Midbrain (tissue), 1 donor: ENCODE data around the gene CENPN.

Source experiments
- DNase-seq: peaks from one replicate; lab custom pipeline; 2025; lab: John Stamatoyannopoulos, UW

CENPN gene

DNA sequence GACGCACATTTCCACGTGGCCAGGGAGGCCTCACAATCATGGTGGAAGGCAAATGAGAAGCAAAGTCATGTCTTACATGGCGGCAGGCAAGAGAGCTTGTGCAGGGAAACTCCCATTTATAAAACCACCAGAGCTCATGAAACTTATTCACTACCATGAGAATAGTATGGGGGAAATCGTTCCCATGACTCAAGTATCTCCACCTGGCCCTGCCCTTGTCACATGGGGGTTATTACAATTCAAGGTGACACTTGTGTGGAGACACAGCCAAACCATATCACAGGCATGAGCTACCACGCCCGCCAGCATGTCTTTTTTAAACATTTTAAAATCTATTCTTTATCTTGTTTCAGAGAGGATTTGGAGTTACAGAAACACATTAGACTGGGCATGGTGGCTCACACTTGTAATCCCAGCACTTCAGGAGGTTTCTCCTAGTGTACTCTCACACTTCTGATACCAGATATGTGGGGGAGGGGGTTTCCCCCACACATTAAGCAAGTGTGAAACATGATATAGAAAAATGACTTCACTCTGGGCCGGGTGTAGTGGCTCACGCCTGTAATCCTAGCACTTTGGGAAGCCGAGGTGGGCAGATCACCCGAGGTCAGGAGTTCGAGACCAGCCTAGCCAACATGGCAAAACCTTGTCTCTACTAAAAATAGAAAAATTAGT is 23.1 kb downstream of the CENPN start:
- no peak for DNase-seq

- DNase-seq, result peak; percentile 90
Measured at GRCh38 chr16:81035398-81035974, 28.5 kb downstream of the CENPN start, which contains the start of gene ATMIN. Gene ATMIN (plus strand): TSS chr16:81035842. CDS start chr16:81035871, 29 bp downstream.

- peak; percentile 32 for DNase-seq
Measured at GRCh38 chr16:81035975-81036750, 29.1 kb downstream of the CENPN start.

DNA sequence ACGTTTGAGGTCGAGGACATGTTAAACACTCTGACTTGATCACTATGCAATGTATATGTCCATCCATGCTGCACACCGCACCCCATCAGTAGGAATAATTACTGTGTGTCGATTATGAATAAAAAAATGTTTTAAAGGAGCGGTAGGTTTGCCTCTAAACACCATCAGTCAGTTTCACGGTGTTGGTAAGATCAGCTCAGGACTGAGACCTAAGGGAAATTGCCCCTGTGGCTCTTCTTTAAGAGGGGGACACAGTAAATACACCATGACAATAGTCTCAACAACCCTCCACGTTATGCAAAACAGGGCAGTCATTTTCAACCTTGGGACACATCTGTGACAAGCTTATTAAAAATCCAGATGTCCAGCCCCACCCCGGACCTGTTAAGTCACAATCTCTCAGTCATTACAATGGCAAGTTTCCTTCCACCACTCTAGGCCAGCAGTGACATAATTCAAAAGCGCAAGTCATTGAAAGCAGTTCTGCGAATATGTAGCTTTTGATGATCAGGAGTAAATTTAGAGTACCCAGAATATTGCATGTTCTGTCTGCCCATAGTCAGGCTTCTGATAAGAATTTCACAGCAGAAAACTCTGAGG is 29.8 kb downstream of the CENPN start:
- DNase-seq, result no peak

GRCh38 chr16:81040131-81040530 is 33.1 kb downstream of the CENPN start:
- no peak for DNase-seq

GRCh38 chr16:81040842-81041241 is 33.8 kb downstream of the CENPN start:
- no peak for DNase-seq

DNA sequence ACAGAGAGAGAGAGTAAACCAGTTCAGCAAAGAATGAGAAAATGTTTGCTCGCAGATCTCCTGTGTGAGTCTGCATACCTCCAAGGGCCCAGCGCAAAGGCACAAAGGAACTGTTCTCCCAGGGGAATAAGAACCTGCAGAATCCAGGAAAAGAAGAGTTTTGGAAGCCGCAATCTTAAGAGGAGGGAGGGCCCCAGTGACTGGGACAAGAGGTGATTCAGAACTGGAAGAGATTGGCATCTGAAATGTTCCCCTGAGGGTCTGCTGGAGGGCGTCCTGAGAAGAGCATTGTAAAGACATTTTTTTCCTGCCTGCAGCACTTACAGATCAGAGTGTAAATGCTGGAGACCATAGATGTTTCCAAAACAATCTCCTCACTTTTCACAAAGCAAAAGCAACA is 34.7 kb downstream of the CENPN start:
- DNase-seq, result no peak

DNA sequence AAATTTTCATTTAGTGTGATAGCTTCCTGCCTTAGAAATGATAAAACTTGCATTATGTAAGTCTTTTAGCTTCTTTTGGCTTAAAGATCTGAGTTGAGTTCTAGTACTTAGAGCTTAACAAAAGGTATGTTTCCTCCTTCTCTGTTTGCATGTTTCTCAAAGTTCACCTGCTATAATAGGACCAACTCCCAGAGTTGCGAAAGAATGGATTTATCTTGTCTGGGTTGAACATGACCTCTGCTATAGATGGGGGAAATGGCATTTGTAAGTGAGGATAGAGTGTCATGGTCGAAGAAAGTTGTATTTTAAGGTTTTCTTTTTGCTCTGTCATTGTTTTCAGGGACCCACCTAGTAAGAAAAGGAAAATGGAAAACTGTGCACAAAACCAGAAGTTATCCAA is 35.8 kb downstream of the CENPN start:
- no peak for DNase-seq

DNA sequence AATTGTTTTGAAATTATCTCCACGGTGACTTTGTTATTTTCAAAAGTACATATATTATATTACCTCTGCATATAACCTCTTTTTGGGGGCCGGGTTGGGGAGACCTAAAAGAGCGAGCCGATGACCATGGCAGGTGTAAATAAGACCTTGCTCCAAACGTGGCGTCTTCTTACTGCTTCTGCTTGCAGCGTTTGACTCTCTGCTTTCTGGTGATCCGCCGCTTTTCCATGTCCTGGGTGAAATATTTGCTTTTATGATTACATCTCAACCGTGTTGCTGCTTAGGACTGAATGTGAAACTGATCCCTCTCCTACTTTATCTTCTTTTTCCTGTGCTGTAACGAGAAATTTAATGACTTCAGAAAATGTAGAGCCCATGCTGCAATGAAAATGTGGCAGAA is 46.7 kb downstream of the CENPN start:
- no peak for DNase-seq

- no peak for DNase-seq
Measured at GRCh38 chr16:81060576-81061306, 53.7 kb downstream of the CENPN start.

DNA sequence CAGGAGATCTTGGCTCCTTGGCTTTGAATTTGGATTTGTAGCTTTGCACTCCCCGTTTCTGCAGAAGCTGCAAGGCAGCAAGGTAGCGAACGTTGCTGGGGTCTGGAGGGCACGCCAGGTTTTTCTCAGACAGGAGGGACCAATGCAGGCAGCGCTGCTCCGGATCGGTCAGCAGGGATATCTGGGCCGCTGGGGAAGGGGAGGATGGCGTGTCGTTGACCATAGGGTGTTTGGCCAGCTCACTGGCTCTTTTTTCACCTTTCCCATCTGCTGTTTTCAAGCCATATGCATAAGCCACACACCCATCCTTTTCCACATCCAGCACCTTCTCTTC is 54.3 kb downstream of the CENPN start:
- DNase-seq, result no peak

DNA sequence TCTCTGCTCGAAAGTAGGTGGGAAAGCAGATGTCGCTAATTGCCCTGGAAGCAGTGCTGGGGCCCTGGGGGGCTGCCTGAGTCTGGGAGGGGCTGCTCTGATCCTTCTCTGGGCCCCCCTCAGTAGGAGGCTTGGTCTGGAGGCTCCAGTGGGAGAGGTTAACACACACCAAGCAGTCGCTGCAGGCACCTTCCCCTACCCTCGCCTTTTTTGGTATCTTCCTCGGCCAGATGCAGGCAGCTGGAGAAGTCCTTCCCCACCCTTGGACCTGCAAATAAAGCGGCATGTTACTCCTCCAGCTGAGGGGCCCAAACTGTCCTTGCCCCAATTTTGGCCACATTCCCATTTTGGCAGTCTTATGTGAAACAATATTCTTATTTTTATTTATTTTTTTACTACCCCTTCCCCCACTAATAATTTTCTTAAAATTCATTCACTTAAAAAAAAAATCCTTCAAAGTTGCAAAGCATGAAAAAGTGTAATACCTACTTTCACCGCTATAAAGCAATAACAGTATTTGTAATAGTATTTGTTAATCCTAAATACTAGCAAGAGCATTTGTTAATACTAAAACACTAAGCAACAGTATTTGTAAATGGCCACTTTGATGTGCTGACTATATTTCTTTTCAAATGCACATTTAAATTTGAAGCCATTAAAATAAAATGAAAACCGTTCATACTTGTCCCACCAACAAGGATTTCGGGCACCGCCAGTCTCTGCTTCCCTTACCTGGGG is 55.0 kb downstream of the CENPN start:
- no peak for DNase-seq

GRCh38 chr16:81066681-81067080 is 59.7 kb downstream of the CENPN start:
- no peak for DNase-seq

GRCh38 chr16:81067166-81067565 is 60.2 kb downstream of the CENPN start:
- no peak for DNase-seq

GRCh38 chr16:81069063-81069462 is 62.0 kb downstream of the CENPN start:
- no peak for DNase-seq

GRCh38 chr16:81070979-81071378 is 64.0 kb downstream of the CENPN start:
- no peak for DNase-seq

DNA sequence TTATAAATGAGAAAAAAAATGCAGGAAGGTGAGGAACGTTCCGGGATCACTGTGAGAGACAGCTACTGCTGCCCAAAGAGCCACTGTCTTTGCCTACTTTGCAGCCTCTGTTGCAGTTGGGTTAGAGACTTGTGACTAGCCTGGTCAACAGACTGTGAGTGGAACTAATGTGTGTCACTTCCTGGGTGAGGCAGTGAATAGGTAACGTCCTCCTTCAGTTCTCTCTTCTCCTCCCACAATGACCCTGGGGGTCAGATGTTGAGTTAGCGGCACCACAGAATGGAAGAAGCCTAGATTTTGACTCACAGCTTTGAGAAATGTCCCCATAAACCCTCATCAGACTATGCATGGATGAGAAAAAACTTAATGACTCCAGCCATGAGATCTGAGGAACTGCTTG is 64.8 kb downstream of the CENPN start:
- DNase-seq, result no peak

DNA sequence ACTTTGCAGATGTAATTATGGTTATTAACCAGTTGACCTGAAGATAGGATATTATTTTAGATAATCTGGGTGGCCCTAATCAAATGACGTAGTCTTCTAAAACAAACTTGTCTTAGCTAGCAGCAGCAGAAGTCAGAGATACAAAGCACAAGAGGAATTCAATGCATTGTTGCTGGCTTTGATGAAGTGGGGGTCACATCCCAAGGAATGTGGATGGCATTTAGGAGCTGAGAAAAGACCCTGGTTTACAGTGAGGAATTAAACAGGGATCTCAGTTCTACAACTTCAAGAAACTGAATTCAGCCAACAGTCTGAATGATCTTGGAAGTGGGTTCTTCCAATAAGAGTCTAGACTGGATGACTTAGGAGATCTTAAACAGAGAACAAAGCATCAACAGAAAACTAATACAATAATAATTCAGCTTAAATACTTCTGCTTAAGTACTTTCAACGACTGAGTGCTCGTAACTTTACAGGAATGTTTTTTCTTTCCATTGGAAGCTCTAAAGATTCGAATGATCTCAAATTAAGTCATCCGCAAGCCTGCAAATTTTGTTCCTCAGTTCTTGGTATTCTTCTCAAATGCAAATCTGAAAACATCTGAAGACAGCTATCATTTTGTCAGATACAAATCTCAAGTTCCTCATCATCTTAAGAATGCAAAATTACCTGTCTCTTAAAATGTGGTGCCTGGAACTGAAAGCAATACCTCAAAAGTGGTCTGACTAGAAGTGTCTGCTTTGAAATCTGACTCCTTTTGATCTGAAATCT is 66.7 kb downstream of the CENPN start:
- no peak for DNase-seq

- peak; percentile 95 for DNase-seq
Measured at GRCh38 chr16:81076566-81077075, 69.6 kb downstream of the CENPN start.
